Endothelial cell of umbilical vein (primary cell): ENCODE data around the gene CCDC12. TPM values are rescaled to one million over a fixed set of nuclear protein-coding genes. Genes with fewer than 3 reads are reported as not detected.

Experiments used
- BruUV-seq: library from RNA; stranded (reverse); fragments of 400-500 nt; replicated peaks from 2 replicates; lab custom pipeline; 2021; lab: Mats Ljungman, UMichigan
- CTCF ChIA-PET: fragments of 300-600, 350-600 bp; sonication (Branson Sonifier 250); formaldehyde crosslinking; loops from one replicate; lab custom pipeline; 2021; ENCODE audit warnings: antibody characterized with exemption, inconsistent platforms; lab: Charles Lee
- POLR2A ChIA-PET: fragments of 300-600, 350-600 bp; sonication (Branson Sonifier 250); formaldehyde crosslinking; loops from one replicate; lab custom pipeline; 2021; ENCODE audit warnings: antibody characterized with exemption, inconsistent platforms; lab: Charles Lee
- DNase-seq: peaks from one replicate; pipeline ENCODE4 v3.0.0-alpha.2; 2011; ENCODE audit warnings: low read depth, low spot score
- FAIRE-seq: peaks from 2 replicates; lab custom pipeline; 2011; peaks lifted over from hg19 to GRCh38; lab: Jason Lieb, UNC
- H2AFZ ChIP-seq: 2 replicates; pipeline ENCODE4 v1.6.0; 2012; ENCODE audit warnings: low read depth, low read length, control low read depth, inconsistent platforms
- H3K27ac ChIP-seq: 2 replicates; pipeline ENCODE4 v1.5.1; 2011; ENCODE audit warnings: low read depth, mild to moderate bottlenecking, control low read depth, low read length, moderate library complexity; ENCODE audit not compliant: insufficient read depth
- H3K27me3 ChIP-seq, 2 experiments: 2 replicates each; pipeline versions ENCODE4 v1.6.0 to v1.6.1; 2011; ENCODE audit warnings: low read length in 2 of 2, mixed read lengths in 1 of 2; ENCODE audit not compliant: control insufficient read depth in 2 of 2, insufficient read depth in 2 of 2
- H3K36me3 ChIP-seq, 2 experiments: 2 replicates in 1 of 2; 3 replicates in 1 of 2; pipeline ENCODE4 v1.5.1; 2011; ENCODE audit warnings: low read length in 2 of 2, mild to moderate bottlenecking in 1 of 2, moderate library complexity in 1 of 2; ENCODE audit not compliant: control insufficient read depth in 2 of 2, insufficient read depth in 2 of 2; ENCODE audit errors: extremely low read depth in 1 of 2
- H3K4me1 ChIP-seq: 3 replicates; pipeline ENCODE4 v1.5.1; 2011; ENCODE audit warnings: mild to moderate bottlenecking, low read length; ENCODE audit not compliant: control insufficient read depth, insufficient read depth; ENCODE audit errors: extremely low read depth
- H3K4me2 ChIP-seq: 2 replicates; pipeline ENCODE4 v1.6.1; 2011; ENCODE audit warnings: low read length, control low read depth, mixed read lengths; ENCODE audit not compliant: insufficient read depth
- H3K4me3 ChIP-seq, 3 experiments: fragments of 200-600 bp in 1 of 3; sonication (generic), shearing (Covaris generic) in 1 of 3; replicated peaks in 1 of 3; 2 replicates each; pipeline ENCODE4 v1.5.1; 2011 to 2016; ENCODE audit warnings: control low read depth in 3 of 3, low read length in 3 of 3, mild to moderate bottlenecking in 2 of 3, inconsistent platforms in 1 of 3, low read depth in 1 of 3, moderate library complexity in 1 of 3; ENCODE audit not compliant: insufficient read depth in 1 of 3
- H3K79me2 ChIP-seq: 2 replicates; pipeline ENCODE4 v1.6.0; 2012; ENCODE audit warnings: low read length, inconsistent platforms; ENCODE audit not compliant: control insufficient read depth, insufficient read depth
- H3K9ac ChIP-seq: replicated peaks from 2 replicates; pipeline ENCODE3; 2011; ENCODE audit warnings: low read length, control low read depth; ENCODE audit not compliant: insufficient read depth; ENCODE audit errors: extremely low read depth
- H3K9me1 ChIP-seq: replicated peaks from 3 replicates; pipeline ENCODE4 v1.6.0; 2011; ENCODE audit warnings: mild to moderate bottlenecking, low read length; ENCODE audit not compliant: control insufficient read depth, insufficient read depth; ENCODE audit errors: extremely low read depth
- H3K9me3 ChIP-seq: replicated peaks from 2 replicates; pipeline ENCODE4 v1.5.1; 2012; ENCODE audit warnings: low read length, inconsistent platforms; ENCODE audit not compliant: control insufficient read depth, insufficient read depth
- H4K20me1 ChIP-seq: replicated peaks from 2 replicates; pipeline ENCODE3; 2011; ENCODE audit warnings: mild to moderate bottlenecking, low read length; ENCODE audit not compliant: control insufficient read depth, insufficient read depth; ENCODE audit errors: extremely low read depth
- EZH2 ChIP-seq: IDR thresholded peaks from 2 replicates; pipeline ENCODE4 v1.6.1; 2012; ENCODE audit warnings: borderline replicate concordance, low read depth, mild to moderate bottlenecking, moderate library complexity, low read length, inconsistent platforms; ENCODE audit not compliant: severe bottlenecking
- FOS ChIP-seq: IDR thresholded peaks from 2 replicates; pipeline ENCODE4 v1.6.1; 2011; ENCODE audit warnings: mild to moderate bottlenecking, low read length, moderate library complexity, borderline replicate concordance; ENCODE audit not compliant: insufficient read depth
- GATA2 ChIP-seq: IDR thresholded peaks from 2 replicates; pipeline ENCODE4 v1.7.0; 2011; ENCODE audit warnings: low read depth, mild to moderate bottlenecking, moderate library complexity, mixed read lengths, low read length; ENCODE audit not compliant: insufficient read length, insufficient read depth
- JUN ChIP-seq: IDR thresholded peaks from 2 replicates; pipeline ENCODE4 v1.6.1; 2011; ENCODE audit warnings: borderline replicate concordance, low read depth; ENCODE audit not compliant: insufficient read length, insufficient read depth
- MYC ChIP-seq: IDR thresholded peaks from one replicate; pipeline ENCODE4 v1.6.1; 2011; ENCODE audit warnings: mild to moderate bottlenecking, low read depth, low read length
- POLR2A ChIP-seq: IDR thresholded peaks from 2 replicates; pipeline ENCODE4 v1.6.1; 2012; ENCODE audit warnings: low read depth, mild to moderate bottlenecking, control low read depth, low read length
- POLR2AphosphoS5 ChIP-seq: IDR thresholded peaks from 2 replicates; pipeline ENCODE4 v1.6.1; 2012; ENCODE audit warnings: low read depth, mild to moderate bottlenecking, control low read depth, low read length, moderate library complexity; ENCODE audit not compliant: insufficient read depth
- dilution Hi-C: fragments of 300-500 bp; cut with MboI; formaldehyde crosslinking; loops from one replicate; pipeline ENCODE4 v1.15.0; 2019; ENCODE audit warnings: low sequenced_read_pairs; ENCODE audit not compliant: extremely low pct_ligation_motif_present
- intact Hi-C: fragments of 100-400 bp; cut with micrococcal nuclease; formaldehyde crosslinking; loops from one replicate; pipeline ENCODE4 v1.10.0; 2022
- polyA plus RNA-seq, 4 experiments: library from polyadenylated mRNA; depleted of rRNA in 3 of 4; stranded (reverse) in 3 of 4; unstranded in 1 of 4; fragments of >200 nt; gene quantifications; 2 replicates each; pipeline versions ENCODE4 v1.2.1 to v1.2.3, GENCODE V29; 2011 to 2012; ENCODE audit warnings: missing spikeins in 1 of 4
- total RNA-seq: library from RNA; stranded (reverse); gene quantifications from 2 replicates; pipeline ENCODE4 v1.2.3, GENCODE V29; 2021
- TF ChIP-seq, protein P1 (sequence below): IDR thresholded peaks from 2 replicates; pipeline ENCODE4 v1.6.1; 2011; ENCODE audit not compliant: insufficient read depth, insufficient read length
- TF ChIP-seq, protein P2 (sequence below), 2 donors: IDR thresholded peaks; 1 replicate in 1 of 2; 2 replicates in 1 of 2; pipeline ENCODE4 v1.5.1; 2011; ENCODE audit warnings: low read length in 2 of 2, mild to moderate bottlenecking in 2 of 2, moderate library complexity in 2 of 2, control low read depth in 1 of 2, inconsistent platforms in 1 of 2, low read depth in 1 of 2; ENCODE audit not compliant: insufficient read depth in 1 of 2; ENCODE audit errors: extremely low read depth in 1 of 2

CCDC12 gene
- total and polyA plus RNA-seq, 2 donors (not counting 3 experiments of a cell fraction or from before 2014, with no cell fraction given): 35.1 to 50.5 TPM

DNA sequence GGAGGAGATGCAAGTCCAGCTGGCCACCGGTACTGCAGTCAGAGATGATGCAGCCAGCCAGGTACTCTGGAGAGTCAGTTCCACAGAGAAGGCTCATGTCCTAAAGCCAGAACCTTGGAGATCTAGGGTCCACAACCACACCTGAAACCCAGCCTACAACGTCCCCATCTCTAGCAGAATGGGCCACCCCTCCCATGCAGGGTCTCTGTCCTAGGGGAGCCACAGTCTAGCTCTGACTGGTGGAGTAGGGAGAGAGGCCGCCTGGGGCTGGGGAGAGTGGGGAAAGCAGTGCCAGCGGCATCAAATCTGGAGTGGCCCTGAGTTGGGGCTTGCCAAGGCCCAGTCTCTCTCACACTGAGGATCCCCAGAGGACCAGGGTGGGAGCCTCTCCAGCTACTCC is 55.5 kb downstream of the CCDC12 start:
- Histone ChIP-seq H3K9me1 (no peaks in the 10 kb centered on the region), H3K4me1 (peaks cover 1% of the 10 kb centered on the region), H4K20me1 (no peaks in the 10 kb centered on the region), H2AFZ (no peak overlapping the region), H3K9me3 (no peaks in the 10 kb centered on the region), H3K27me3 (no peaks in the 10 kb centered on the region), H3K9ac (no peak overlapping the region), H3K27ac (no peak overlapping the region), H3K4me3 (no peak overlapping the region), H3K36me3 (peaks cover 8 to 43% of the 10 kb centered on the region in 2 experiments), H3K4me2 (no peak overlapping the region), H3K79me2 (peaks cover 5% of the 10 kb centered on the region)
- intact Hi-C loops (loop anchor here (10.0 kb wide), 1 partner anchor 404 kb away; no protein-coding TSS in a partner anchor), dilution Hi-C loops (no loop called here)
- BruUV-seq: no TSS peak
- no peak for DNase-seq
- ChIA-PET POLR2A (no interaction called here), CTCF (interaction anchor here (1.4 to 1.5 kb wide), 2 partner anchors 12 to 77 kb away, joined by 6 read pairs; no protein-coding TSS in a partner anchor)
- no peak for TF ChIP-seq POLR2A
- no peak for TF ChIP-seq GATA2
- FAIRE-seq: no peak

DNA sequence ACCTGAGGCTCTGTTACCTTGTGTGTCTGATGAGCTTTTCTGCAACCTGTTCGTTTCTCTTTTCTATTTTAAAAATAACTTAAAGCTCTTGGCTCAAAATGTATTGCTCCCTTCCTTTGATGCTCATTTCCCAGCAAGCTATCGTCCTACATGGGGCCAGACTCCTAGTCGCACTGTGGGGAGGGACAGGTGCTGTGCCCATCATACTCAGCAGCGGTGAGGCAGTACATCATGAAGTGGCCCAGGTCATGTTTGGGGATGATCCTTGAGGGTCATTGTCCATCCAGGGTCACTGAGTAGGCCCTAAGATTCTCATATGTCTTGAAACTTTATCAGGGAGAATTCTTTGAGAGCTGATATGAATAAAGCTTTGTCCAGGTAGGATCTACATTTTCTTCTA is 57.9 kb downstream of the CCDC12 start:
- H3K36me3 ChIP-seq: peaks cover 8 to 30% of the 10 kb centered on the region in 2 experiments
- H3K79me2 ChIP-seq: no peaks in the 10 kb centered on the region
- H3K4me3 ChIP-seq: no peak overlapping the region
- H2AFZ ChIP-seq: no peak overlapping the region
- intact Hi-C loops (no loop called here), dilution Hi-C loops (no loop called here)
- BruUV-seq: no TSS peak
- no peak overlapping the region for H3K9ac ChIP-seq
- H3K27ac ChIP-seq: no peak overlapping the region
- TF ChIP-seq JUN (no peak), POLR2AphosphoS5 (no peak), GATA2 (no peak), POLR2A (no peak), EZH2 (no peak), FOS (no peak), MYC (no peak)
- TF ChIP-seq, protein P1, sequence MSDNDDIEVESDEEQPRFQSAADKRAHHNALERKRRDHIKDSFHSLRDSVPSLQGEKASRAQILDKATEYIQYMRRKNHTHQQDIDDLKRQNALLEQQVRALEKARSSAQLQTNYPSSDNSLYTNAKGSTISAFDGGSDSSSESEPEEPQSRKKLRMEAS: no peak
- TF ChIP-seq, protein P2, sequence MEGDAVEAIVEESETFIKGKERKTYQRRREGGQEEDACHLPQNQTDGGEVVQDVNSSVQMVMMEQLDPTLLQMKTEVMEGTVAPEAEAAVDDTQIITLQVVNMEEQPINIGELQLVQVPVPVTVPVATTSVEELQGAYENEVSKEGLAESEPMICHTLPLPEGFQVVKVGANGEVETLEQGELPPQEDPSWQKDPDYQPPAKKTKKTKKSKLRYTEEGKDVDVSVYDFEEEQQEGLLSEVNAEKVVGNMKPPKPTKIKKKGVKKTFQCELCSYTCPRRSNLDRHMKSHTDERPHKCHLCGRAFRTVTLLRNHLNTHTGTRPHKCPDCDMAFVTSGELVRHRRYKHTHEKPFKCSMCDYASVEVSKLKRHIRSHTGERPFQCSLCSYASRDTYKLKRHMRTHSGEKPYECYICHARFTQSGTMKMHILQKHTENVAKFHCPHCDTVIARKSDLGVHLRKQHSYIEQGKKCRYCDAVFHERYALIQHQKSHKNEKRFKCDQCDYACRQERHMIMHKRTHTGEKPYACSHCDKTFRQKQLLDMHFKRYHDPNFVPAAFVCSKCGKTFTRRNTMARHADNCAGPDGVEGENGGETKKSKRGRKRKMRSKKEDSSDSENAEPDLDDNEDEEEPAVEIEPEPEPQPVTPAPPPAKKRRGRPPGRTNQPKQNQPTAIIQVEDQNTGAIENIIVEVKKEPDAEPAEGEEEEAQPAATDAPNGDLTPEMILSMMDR (IDR thresholded peaks at IDR 0.05; ENCODE audit: extremely low read depth in 1 of 2, insufficient read depth in 1 of 2, low read depth in 1 of 2, low read length in 2 of 2): no peak
- peaks cover 5% of the 10 kb centered on the region for H3K4me1 ChIP-seq
- ChIA-PET CTCF (no interaction called here), POLR2A (no interaction called here)
- DNase-seq: no peak
- no peaks in the 10 kb centered on the region for H4K20me1 ChIP-seq
- H3K9me3 ChIP-seq: no peaks in the 10 kb centered on the region
- H3K27me3 ChIP-seq: no peaks in the 10 kb centered on the region
- H3K9me1 ChIP-seq: no peaks in the 10 kb centered on the region
- no peak overlapping the region for H3K4me2 ChIP-seq
- FAIRE-seq: no peak
